Choroid plexus epithelial cell (primary cell): Measurements from ENCODE around the gene AGFG2.
"Not testable (repeated sequence)": the region's sequence is repeated elsewhere in the genome, so short reads cannot be mapped to it uniquely, and the experiment has no call there.

ENCODE experiments used
- DNase-seq: peaks from one replicate; pipeline ENCODE4 v3.0.0-alpha.2; 2010; ENCODE audit warnings: low read depth
- H3K4me3 ChIP-seq: 2 replicates; pipeline ENCODE4 v1.5.1; 2011; ENCODE audit warnings: low read depth, mild to moderate bottlenecking, control low read depth, low read length, moderate library complexity
- CTCF ChIP-seq: conservative IDR thresholded peaks from 2 replicates; pipeline ENCODE4 v1.5.1; 2011; ENCODE audit warnings: low read depth, mild to moderate bottlenecking, control low read depth, inconsistent platforms, low read length, moderate library complexity

The AGFG2 gene

GRCh38 chr7:100563100-100563564 lies 24.1 kb downstream of the AGFG2 start:
- no peak for DNase-seq
- TF ChIP-seq CTCF, result no peak
- no peak overlapping the region for H3K4me3 ChIP-seq

GRCh38 chr7:100563809-100564400 lies 24.9 kb downstream of the AGFG2 start:
- peak; percentile 97 for TF ChIP-seq CTCF
- no peak overlapping the region for H3K4me3 ChIP-seq
- DNase-seq, result peak; percentile 82

- not testable (repeated sequence) for DNase-seq, H3K4me3 ChIP-seq
Observed at GRCh38 chr7:100564405-100564804, 25.4 kb downstream of the AGFG2 start.

GRCh38 chr7:100565133-100565571 lies 26.1 kb downstream of the AGFG2 start:
- DNase-seq, result no peak
- no peak for TF ChIP-seq CTCF
- no peak overlapping the region for H3K4me3 ChIP-seq

- TF ChIP-seq CTCF, result no peak
- no peak overlapping the region for H3K4me3 ChIP-seq
- no peak for DNase-seq
Observed at GRCh38 chr7:100566018-100566531, 27.1 kb downstream of the AGFG2 start.

- no peak for TF ChIP-seq CTCF
- DNase-seq, result peak; percentile 33
- no peak overlapping the region for H3K4me3 ChIP-seq
Observed at GRCh38 chr7:100567031-100567730, 28.2 kb downstream of the AGFG2 start.

GRCh38 chr7:100567751-100568175 lies 28.8 kb downstream of the AGFG2 start:
- H3K4me3 ChIP-seq, result no peak overlapping the region
- peak; percentile 41 for DNase-seq
- TF ChIP-seq CTCF, result no peak
